HG03060 (cell line): ENCODE measurements around the gene SNAPC1.
A peak's percentile ranks its signal among the peaks of the same experiment; 100 is the strongest.
"Not testable (repeated sequence)": the region's sequence is repeated elsewhere in the genome, so short reads cannot be mapped to it uniquely, and the experiment has no call there.

ENCODE experiments used
- ATAC-seq: cut with Tn5 transposase; IDR thresholded peaks from one replicate; pipeline ENCODE4 v1.9.1; 2021; ENCODE audit warnings: low read depth, moderate number of reproducible peaks; ENCODE audit not compliant: unreplicated experiment

The SNAPC1 gene, protein sequence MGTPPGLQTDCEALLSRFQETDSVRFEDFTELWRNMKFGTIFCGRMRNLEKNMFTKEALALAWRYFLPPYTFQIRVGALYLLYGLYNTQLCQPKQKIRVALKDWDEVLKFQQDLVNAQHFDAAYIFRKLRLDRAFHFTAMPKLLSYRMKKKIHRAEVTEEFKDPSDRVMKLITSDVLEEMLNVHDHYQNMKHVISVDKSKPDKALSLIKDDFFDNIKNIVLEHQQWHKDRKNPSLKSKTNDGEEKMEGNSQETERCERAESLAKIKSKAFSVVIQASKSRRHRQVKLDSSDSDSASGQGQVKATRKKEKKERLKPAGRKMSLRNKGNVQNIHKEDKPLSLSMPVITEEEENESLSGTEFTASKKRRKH

DNA sequence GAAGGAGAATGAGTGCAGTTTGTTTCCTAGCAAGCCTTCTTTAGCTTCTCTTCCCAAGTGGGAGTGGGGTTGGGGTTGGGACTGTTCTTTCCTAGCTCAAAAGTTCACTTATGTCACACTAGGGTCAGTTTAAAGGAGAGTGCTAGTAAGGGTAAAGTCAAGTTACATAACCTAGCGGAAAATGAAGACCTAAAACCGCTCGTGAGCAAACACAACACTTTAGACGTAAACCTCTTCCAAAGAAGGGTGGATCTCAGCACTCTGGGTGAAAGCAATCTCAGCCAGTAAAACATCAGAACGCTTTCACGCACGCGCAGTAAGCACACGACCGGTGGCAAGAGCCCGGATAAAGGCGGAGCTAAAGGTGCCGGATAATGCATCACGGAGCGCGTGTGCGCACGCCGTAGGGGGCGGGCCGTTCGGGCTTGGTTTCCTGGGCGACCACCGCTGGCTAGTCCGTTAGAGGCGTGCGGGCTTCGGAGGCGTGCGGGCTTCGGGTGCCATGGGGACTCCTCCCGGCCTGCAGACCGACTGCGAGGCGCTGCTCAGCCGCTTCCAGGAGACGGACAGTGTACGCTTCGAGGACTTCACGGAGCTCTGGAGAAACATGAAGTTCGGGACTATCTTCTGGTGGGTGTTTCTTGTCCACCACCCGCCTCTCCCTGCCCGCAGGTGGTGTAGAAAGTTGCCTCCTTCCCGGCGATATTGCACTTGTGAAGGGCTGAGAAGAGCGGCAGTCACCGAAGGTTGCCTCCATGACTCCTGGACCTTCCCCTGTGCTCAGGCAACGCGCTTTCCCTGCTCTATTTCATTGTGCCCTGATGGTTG lies at the start of gene SNAPC1:
Gene SNAPC1, plus strand, starts transcription at position 462 of the 828 bp plus-strand sequence. Its CDS starts 41 bp downstream, at position 503.
- peak; percentile 95 for ATAC-seq

DNA sequence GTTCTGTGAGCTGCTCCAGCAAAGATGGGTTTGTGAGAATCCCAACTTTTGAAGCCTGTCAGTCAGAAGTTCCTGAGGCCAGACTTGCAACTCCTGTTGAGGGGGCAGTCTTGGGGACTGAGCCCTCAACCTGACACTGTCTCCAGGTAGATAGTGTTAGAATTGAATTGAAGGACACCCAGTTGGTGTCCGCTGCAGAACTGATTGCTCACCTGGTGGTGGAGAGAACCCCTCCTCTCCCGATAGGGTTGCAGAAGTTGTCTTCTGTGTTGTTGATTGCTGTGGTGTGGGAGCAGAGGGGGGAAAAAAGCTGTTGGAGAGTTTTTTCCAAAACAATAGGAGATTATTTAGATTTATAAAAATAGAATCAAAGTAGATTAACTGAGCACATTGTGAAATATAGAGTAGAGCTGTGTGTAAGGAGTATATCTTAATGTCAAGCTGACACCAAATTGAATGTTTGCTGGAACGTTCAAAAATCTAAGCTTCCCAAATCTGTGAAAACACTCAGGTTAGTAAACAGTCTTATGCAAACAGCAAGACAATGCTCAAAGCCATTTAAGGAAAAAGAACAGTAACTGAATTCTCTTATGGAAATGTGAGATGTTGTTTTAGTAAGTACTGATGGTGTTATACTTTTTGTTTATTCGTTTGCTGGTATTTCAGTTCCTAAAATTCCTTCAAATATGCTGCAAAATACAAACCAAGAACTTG lies 48.3 kb upstream of the SNAPC1 start:
- no peak for ATAC-seq

DNA sequence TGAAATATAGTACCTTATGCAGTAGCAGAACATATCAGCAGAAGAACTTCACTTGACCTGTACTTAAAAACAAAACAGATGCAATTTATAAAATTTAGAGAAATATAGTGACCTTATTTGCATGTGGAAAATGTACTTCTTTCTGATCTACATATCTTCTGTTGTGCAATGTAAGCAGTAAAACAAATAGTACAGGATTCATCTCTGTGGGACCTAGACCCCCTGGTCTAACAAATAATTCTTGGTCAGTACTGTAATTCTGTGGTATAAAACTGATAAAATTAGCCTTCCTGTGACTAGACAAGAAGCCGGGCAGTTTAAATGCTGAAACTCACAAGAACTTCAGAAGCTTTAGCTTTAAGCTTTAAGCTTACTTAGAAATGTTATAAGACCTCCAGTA lies 45.3 kb upstream of the SNAPC1 start:
- ATAC-seq: no peak

DNA sequence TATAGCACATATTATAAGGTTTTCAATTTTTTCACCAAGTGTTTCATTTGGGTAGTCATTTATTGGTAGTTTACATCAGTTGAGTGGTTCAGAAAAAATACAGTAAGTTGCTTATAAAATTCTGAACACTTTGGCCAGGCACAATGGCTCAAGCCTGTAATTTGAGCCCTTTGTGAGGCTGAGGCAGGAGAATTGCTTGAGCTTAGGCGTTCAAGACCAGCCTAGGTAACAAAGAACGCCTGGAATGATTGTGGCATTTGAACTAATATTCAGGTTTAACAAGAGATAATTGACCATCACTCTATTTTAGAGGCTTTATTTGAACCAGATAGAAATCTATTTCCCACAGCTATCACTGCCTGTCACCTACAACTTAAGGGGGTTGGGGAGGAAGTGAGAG lies 44.2 kb upstream of the SNAPC1 start:
- no peak for ATAC-seq

DNA sequence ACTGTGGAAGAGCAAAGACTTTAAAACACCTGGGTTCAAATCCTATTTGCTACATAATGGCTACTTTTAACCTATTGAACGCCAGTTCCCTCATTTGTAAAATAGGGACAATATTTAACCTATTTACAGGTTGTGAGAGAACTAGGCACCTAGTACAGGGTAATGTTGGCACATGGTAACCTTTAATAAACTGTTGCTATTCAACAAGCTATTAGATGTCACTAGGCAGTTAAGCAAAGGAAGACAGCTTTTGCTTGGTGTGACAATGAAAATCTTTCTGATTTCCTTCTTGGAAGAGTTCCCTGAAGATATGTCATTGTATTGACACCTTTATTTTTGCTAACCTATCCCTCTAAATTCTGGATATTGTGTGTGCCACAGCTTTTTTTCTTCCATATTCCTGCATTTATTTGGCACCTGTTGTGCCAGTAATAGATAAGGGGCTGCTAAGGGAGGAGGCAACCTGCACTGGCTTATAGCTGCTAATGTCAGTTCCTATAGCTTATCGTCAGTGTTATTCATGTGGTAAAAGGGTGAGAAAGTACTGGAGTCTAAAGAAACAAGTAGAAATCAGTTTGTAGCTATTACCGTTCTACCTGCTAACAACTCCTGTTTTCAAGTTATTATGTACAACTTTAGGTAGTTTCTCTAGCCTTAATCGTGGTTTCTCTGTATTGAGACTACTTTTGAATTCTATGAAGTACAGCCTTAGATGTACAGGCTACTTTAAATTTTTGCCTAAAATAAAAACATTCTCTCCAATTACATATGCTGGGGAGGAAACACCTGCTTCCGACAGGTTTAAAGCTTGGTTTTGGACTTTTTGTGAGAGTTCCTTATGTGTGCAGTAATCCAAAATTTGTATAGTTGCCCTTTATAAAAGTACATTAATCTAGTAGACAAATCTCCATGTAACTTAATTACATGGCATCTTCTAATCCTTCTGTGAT lies 42.6 kb upstream of the SNAPC1 start:
- ATAC-seq: no peak

DNA sequence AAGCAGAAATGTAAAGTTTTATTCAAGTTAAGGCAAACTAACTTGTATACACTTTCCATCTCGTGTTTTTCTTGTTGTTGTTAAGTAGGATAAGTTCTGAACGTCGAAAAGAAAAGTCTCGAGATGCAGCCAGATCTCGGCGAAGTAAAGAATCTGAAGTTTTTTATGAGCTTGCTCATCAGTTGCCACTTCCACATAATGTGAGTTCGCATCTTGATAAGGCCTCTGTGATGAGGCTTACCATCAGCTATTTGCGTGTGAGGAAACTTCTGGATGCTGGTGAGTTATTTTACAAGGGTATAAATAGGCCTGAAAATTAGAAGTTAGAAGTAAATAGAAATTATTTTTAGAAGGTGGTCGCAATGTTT lies 41.9 kb upstream of the SNAPC1 start:
- no peak for ATAC-seq

DNA sequence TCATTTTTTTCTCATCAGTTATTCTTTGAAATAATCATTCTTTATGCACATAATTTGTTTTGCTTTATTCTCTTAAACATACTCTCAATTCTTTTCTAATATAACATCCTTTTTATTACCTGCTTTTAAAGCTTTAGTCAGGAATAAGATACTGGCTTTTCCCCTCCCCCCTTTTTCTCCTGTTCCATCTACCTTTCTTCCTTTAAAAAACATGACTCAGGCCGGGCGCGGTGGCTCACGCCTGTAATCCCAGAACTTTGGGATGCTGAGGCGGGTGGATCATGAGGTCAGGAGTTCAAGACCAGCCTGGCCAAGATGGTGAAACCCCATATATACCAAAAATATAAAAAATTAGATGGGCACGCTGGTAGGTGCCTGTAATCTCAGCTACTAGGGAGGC lies 41.5 kb upstream of the SNAPC1 start:
- no peak for ATAC-seq

DNA sequence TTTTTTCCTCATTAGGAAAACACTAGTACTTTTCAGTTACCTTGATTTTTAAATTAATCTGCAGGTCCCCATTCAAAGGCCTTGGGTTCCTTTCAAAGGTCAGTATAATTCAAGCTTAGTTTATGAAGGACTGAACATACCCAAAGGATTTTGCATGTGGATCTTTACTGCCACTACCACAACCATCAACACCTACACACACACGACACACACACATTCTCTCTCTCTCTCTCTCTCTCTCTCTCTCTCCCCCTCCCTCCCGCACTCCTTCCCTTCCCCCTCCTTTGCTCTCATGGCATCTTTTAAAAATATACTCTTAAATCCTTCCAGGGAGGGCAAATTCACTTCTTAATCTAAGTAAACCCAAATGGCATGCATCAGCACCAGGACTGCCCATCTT lies 38.1 kb upstream of the SNAPC1 start:
- no peak for ATAC-seq

DNA sequence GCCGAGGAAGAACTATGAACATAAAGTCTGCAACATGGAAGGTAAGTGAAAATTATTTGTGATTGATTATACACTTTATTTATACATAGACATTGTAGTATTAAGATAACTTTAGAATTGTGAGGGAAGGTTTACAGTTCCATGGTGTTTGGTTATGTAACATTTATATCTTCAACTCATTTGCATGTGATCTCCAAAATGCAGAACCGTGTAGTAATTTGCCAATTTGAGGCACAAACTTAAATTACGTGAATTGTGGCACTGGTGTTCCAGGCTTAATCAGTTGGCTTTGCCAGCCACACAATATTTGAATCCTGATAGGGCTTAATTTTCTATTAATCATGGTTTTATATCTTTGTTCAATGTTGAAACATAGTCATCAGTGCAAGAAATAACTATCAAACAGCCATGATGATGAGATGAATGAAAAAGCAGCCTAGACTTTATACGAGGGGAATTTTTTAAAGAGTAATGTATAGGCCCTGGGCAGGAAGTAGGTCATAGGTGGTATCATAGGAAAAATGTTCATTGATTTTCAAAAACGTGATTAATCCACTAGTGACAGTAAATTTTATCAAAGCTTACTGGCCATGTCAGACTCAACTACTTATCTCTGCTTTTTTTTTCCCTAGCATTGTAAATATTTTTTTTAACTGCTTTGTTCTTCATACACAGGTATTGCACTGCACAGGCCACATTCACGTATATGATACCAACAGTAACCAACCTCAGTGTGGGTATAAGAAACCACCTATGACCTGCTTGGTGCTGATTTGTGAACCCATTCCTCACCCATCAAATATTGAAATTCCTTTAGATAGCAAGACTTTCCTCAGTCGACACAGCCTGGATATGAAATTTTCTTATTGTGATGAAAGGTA lies 35.2 kb upstream of the SNAPC1 start:
- no peak for ATAC-seq

DNA sequence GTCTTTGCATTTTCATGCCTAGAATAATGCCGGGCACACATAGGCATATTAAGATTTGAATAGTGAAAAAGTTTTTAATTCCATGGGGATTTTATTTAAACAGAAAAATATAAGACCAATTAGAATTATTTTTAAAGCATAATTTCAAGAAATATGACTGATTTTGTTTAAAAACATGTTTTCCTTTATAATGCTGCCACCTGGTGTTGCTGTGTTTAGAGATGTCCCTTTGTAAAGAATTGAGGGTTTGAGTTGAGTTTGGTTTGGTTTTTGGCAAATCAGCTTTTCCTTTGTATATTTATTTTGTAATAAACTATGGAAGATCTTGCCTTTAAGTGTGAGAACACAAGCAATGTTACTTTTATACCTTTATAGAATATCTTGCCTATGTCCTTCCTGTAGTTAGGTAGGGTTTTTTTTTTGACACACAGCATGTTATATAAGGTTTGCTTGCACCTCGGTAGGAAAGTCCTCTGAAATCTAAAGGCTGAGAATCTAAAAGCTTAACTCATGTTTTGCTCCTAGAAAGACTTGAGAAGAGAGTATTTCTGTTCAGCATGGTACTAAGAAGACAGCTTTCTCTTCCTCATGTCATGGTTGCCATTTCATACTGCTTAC lies 31.4 kb upstream of the SNAPC1 start:
- ATAC-seq: no peak

DNA sequence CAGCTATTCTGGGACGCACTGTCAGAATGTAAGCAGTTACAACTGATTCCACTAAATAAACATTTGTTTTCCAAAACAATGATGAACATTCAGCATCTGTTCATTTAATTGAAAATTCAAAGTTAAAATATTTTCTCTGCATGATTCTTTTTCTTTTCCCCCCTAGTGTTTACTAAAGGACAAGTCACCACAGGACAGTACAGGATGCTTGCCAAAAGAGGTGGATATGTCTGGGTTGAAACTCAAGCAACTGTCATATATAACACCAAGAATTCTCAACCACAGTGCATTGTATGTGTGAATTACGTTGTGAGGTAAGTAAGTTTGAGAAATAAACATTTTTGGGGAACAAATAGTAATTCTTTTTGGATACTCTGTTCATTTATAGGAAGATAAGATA lies 28.2 kb upstream of the SNAPC1 start:
- ATAC-seq: no peak

DNA sequence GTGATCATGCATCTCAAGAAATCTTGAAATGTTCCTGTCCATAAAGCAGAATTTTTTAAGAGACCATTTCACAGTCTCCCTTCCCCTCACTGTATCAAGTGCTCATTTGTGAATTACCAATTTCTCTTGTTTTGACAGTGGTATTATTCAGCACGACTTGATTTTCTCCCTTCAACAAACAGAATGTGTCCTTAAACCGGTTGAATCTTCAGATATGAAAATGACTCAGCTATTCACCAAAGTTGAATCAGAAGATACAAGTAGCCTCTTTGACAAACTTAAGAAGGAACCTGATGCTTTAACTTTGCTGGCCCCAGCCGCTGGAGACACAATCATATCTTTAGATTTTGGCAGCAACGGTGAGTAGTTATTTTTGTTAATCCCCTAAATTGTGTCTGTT lies 25.5 kb upstream of the SNAPC1 start:
- ATAC-seq: no peak

DNA sequence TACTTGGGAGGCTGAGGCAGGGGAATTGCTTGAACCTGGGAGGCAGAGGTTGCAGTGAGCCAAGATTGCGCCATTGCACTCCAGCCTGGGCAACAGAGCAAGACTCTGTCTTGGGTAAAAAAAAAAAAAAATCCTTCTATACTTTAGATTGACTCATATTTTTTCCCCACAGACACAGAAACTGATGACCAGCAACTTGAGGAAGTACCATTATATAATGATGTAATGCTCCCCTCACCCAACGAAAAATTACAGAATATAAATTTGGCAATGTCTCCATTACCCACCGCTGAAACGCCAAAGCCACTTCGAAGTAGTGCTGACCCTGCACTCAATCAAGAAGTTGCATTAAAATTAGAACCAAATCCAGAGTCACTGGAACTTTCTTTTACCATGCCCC lies 24.3 kb upstream of the SNAPC1 start:
- ATAC-seq: no peak

DNA sequence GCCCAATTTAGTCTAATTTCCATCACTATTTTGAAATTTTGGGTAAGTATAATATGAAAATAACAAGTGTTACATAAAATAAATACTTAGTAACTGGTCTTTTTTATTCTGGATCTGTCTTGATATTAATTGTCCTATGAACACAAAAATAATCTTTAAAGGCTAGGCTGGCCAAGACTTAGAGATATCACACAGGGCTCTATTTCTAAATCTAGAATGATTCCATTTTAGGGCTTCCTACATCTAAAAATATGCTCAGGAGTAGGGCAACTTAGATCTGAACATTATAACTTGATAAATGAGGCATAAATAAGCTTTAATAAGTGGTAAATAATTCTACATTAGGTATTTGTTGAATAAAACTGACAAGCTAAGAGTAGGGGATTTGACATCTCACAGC lies 23.1 kb upstream of the SNAPC1 start:
- no peak for ATAC-seq

DNA sequence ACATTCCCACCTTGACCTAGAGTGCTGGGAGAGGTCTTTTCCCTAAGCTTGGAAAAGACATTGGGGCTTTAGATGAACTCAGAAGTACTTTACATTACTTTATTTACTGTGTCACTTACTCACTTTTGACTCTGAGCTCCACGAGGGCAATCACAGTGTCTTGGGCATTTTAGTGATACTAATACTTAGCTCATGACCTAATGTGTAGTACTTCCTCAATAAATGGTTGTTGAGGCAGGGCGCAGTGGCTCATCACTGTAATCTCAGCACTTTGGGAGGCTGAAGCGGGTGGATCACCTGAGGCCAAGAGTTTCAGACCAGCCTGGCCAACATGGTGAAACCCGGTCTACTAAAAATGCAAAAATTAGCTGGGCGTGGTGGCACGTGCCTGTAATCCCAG lies 19.8 kb upstream of the SNAPC1 start:
- ATAC-seq: no peak

DNA sequence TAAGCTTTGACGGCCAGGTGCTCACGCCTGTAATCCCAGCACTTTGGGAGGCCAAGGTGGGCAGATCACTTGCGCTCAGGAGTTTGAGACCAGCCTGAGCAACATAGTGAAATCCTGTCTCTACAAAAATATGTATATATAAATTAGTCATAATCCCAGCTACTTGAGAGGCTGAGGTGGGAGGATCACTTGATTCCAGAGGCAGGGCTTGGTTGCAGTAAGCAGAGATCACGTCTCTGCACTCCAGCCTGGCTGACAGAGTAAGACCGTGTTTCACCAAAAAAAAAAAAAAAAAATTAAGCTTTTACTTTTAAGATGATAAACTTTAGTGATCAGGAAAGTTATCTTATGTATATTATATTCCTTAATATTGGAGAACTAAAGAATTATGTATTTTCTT lies 18.0 kb upstream of the SNAPC1 start:
- no peak for ATAC-seq

DNA sequence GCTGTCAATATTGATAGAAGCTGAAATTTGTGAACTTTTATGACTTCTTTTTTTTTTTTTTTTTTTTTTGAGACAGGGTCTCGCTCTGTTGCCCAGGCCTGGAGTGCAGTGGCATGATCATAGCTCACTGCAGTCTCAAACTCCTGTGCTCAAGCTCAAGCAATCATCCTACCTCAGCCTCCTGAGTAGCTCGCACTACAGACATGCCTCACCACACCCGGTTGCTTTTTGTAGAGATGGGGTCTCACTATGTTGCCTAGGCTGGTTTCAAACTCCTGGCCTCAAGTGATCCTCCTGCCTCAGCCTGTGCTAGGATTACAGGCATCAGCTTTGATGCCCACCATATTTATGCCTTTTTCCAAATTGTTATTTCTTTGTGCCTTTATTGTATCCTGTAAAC lies 15.9 kb upstream of the SNAPC1 start:
- not testable (repeated sequence) for ATAC-seq

DNA sequence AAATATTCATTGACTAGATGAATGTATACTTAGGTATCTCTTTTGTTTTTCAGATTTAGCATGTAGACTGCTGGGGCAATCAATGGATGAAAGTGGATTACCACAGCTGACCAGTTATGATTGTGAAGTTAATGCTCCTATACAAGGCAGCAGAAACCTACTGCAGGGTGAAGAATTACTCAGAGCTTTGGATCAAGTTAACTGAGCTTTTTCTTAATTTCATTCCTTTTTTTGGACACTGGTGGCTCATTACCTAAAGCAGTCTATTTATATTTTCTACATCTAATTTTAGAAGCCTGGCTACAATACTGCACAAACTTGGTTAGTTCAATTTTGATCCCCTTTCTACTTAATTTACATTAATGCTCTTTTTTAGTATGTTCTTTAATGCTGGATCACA lies 15.3 kb upstream of the SNAPC1 start:
- no peak for ATAC-seq

DNA sequence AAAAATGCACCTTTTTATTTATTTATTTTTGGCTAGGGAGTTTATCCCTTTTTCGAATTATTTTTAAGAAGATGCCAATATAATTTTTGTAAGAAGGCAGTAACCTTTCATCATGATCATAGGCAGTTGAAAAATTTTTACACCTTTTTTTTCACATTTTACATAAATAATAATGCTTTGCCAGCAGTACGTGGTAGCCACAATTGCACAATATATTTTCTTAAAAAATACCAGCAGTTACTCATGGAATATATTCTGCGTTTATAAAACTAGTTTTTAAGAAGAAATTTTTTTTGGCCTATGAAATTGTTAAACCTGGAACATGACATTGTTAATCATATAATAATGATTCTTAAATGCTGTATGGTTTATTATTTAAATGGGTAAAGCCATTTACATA lies 14.9 kb upstream of the SNAPC1 start:
- no peak for ATAC-seq
